VCaP (cell line): Measurements from ENCODE around the gene CHST15.

Source experiments
- H3K27ac ChIP-seq: fragments of 450-650 bp; 2 replicates; pipeline ENCODE4 v1.5.1; 2017
- TF ChIP-seq, protein P1 (sequence below): fragments of 450-650 bp; conservative IDR thresholded peaks from 2 replicates; pipeline ENCODE4 v1.5.1; 2017; ENCODE audit warnings: mild to moderate bottlenecking, moderate library complexity

CHST15 gene

DNA sequence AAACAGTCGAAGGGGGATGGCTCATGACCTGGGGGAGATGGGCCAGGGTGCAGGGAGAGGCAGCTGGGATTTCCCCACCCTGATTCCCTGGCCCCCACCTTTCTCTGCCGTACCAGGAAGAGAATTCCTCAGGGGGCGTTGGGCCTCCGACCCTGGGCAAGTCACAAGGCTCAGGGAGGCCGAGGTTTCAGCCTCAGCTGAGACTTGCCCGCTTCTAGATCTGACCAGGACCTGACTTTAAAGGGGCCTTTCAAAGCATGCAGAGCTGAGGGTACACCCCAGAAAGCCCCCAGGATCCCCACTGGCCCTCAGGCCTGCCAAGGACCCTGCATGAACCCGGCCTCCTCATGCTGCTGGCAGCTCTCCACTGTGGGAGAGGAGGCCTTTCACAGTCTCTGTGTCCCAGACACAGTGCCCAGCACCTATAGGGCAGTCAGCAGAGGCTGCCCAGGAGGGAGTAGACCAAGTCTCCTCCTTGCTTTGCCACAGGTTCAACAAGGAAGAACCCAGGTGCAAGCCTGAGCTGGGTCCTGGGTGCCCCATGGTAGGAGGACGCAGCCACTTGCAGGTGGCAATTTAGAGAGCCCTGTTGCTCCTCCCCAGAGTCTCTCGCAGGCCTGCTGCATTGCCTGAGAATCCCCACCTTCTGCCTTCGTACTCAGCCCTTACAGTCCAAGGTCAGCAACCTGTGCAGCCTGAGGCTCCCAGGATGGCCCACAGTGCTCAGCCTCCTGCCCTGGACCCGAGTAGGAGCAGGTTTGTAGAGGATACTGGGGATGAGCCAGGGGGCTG is 89.3 kb downstream of the CHST15 start:
- no peak overlapping the region for H3K27ac ChIP-seq
- TF ChIP-seq, protein P1, sequence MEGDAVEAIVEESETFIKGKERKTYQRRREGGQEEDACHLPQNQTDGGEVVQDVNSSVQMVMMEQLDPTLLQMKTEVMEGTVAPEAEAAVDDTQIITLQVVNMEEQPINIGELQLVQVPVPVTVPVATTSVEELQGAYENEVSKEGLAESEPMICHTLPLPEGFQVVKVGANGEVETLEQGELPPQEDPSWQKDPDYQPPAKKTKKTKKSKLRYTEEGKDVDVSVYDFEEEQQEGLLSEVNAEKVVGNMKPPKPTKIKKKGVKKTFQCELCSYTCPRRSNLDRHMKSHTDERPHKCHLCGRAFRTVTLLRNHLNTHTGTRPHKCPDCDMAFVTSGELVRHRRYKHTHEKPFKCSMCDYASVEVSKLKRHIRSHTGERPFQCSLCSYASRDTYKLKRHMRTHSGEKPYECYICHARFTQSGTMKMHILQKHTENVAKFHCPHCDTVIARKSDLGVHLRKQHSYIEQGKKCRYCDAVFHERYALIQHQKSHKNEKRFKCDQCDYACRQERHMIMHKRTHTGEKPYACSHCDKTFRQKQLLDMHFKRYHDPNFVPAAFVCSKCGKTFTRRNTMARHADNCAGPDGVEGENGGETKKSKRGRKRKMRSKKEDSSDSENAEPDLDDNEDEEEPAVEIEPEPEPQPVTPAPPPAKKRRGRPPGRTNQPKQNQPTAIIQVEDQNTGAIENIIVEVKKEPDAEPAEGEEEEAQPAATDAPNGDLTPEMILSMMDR, result no peak

DNA sequence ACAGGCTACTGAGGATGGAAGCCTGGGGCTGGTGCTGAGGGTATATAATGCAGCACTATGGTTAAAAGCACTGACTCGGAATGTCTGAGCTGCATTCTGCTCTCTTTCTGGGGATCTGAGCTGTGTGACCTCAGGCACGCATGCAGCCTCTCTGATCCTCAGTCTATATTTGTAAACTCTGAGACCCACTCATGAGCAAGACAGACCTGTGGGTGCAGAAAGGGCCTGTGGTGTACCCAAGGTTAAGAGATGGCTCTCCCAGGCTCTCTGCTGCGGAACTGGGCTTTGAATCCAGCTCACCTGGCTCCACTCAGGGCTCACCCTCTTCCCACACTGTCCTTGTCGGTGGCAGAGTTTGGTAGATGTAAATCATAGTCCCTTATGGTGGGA is 89.9 kb downstream of the CHST15 start:
- TF ChIP-seq, protein P1, result no peak

DNA sequence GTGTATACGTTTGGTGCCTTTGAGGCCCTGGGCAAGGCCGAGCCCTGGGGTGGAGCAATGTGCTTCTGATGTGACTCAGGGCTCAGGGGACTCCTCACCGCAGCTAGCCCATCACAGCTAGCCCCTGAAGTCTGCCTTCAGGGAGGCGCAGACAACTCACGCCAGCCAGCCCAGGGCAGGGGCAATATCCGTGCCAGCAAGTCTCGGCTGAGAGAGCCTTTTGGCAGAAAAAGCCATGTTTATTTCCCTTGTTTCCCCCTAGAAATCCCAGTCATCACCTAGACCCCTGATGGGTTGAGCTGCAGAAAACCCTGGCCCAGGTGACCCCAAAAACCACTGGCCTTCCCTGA is 90.4 kb downstream of the CHST15 start:
- H3K27ac ChIP-seq, result no peak overlapping the region
- TF ChIP-seq, protein P1, result no peak

More for the DNA sequence above, 89.9 kb downstream of the CHST15 start:
- no peak overlapping the region for H3K27ac ChIP-seq

DNA sequence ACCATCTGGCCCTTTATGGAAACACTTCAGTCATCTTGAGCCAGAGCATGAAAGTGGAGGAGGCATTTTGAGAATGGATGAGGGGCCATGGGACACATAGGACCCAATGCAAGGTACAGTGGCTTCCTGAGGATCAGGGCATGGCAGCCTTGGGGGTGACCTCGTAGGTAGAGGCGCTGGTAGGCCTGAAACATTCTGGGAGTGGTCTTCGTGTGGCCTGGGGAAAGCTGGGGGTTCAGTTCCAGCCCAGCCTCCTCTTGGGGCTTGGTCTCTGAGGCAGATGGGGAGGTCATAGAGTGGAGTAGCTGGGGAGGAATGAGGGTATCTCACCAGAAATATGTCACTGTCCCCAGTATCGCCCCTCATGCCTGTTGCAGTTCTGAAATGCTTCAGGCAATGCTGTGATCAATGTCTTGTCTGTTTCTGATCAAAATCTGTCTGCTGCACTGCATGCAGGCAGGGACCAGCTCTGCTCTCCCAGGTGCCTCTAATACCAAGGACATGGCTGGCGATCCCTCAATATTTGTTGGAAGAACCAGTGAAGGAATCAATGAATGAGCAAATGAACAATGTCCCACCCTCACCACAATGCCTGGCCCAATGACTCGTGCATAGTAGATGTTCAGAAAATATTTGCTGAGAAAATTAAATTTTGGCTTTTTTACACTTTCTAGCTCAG is 90.9 kb downstream of the CHST15 start:
- TF ChIP-seq, protein P1, result no peak
- H3K27ac ChIP-seq, result no peak overlapping the region

DNA sequence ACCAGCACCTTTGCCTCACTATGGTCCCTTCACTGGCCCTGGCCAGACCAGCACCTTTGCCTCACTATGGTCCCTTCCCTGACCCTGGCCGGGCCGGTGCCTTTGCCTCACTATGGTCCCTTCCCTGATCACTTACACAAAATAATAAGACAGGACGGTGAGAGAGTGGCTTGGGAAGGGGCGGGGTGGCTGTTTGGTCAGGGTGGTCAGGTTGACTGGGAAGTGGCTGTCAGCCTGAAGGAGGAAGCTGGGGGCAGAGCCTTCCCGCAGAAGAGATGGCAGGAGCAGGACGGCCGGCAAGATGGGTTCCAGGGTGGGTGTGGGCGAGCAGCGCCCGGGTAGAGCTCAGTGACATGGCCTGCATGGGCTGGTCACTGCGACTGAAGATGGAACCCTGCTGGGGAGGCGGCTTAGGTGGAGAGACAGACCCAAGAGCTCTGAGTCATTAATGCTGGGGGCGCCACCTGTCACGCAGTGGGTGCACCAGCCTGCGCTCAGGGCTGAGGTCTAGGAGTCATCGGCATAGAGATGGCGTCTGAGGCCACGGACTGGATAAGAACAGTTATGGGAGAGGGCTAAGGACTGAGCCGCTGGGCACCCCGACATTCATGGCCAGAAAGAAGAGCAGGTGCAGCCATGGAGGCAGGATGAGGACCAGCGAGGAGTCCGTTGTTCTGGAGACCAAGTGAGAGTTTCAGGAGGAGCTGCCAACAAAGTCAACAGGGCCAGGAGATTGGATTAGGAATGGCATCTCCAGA is 91.8 kb downstream of the CHST15 start:
- no peak overlapping the region for H3K27ac ChIP-seq
- TF ChIP-seq, protein P1, result no peak

DNA sequence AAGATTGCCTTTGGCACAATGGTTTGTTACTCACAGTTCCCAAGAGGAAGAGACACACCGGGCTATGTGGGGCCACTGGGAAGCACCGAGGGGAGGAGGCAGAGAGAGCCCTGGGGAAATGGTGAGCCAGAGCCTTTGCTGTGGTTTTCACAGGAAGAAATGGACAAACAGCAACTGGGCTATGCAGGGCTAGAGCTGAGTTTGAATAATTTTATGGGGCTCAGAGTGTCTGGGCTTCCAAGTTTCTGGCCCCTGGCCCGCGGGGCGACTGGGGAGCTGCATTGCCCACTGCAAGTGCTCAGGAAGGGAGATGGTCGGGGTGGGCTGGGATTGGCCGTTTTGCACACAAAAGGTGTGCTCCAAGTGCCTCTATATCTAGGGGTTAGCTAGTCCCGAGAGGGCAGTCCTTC is 92.6 kb downstream of the CHST15 start:
- TF ChIP-seq, protein P1, result no peak
- H3K27ac ChIP-seq, result no peak overlapping the region

DNA sequence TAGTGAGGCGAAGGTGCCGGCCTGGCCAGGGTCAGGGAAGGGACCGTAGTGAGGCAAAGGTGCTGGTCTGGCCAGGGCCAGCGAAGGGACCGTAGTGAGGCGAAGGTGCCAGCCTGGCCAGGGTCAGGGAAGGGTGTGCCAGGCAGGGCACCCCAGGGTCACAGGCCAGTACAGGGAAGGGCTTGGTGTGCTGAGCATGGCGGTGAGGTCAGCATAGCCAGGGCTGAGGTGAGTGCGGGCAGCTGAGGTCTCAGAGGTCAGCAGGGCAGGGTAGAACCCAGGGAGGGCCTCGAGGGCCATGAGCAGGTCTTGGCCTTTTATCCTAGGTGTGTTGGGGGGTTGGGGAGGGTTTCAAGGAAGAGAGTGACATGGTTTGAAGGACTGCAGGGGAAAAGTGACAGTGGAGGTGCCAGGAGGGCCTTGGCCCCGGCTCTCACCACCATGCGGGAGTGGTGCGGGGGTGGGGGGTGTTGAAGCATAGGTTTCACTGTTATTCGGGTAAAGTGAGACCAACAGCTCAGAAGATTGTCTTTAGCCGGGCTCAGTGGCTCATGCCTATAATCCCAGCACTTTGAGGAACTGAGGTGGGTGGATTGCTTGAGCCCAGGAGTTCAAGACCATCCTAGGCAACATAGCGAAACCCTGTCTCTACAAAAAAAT is 93.3 kb downstream of the CHST15 start:
- no peak overlapping the region for H3K27ac ChIP-seq
- TF ChIP-seq, protein P1, result no peak
